GM21825 (cell line): ENCODE measurements around the gene CCNJ.
A peak's percentile ranks its signal among the peaks of the same experiment; 100 is the strongest.

ENCODE experiments used
- ATAC-seq: cut with Tn5 transposase; IDR thresholded peaks from one replicate; pipeline ENCODE4 v1.9.1; 2021; ENCODE audit warnings: mild to moderate bottlenecking, moderate library complexity; ENCODE audit not compliant: unreplicated experiment

The CCNJ gene

DNA sequence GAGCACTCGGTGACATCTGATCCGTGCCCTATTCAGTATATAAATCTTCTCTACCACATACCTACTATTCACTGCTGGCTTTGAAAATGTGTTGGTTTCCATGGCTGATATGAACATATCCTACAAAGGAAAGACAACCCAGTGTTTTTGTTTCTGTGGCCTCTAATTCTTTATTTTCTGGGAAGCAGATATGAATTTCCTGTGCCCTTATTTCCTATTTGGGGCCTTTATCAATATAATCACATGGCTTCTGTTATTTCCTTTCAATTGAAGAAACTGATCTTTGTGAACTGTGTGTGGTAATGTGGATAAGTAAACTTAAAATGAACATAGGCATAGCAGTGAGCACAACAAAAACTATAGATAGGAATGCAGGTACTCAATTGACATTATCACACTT, 10.6 kb downstream of the CCNJ start:
- no peak for ATAC-seq

DNA sequence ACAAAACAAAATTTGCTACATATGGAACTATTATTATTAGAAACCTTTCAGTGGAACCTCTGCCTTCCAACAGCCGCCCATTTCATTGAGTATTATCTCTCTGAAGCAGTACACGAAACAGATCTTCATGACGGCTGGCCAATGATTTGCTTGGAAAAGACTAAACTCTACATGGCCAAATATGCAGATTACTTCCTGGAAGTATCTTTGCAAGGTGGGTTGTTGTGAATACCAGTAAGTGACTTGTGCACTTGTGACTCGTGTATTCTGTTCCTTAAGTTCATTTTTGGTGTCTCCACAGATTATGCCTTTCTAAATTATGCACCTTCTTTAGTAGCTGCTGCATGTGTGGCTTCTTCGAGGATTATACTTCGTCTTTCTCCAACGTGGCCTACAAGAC, 13.4 kb downstream of the CCNJ start:
- no peak for ATAC-seq

GRCh38 chr10:96061232-96061631, 17.8 kb downstream of the CCNJ start:
- ATAC-seq = no peak

- no peak for ATAC-seq
Measured at GRCh38 chr10:96072674-96073073, 29.3 kb downstream of the CCNJ start.

DNA sequence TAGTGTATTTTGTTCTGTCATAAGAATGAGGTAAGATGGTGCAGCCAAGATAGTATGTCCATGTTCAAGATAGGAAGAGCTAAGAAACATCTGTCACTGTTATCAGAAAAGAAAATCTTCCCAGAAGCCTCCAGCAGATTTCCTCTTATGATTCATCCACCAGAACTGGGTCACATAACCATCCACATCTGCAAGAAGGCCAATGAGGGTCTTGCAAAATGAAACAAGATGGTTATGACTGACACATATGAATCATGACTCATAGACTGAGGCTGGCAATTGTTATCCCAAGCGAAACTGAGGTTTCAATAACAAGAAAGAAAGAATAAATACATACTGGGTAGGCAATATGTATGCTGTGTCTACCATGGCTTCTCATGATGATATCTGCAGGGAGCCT, 30.3 kb downstream of the CCNJ start:
- no peak for ATAC-seq

GRCh38 chr10:96074776-96075175, 31.4 kb downstream of the CCNJ start:
- no peak for ATAC-seq

- ATAC-seq = no peak
Measured at GRCh38 chr10:96075977-96076376, 32.6 kb downstream of the CCNJ start.

DNA sequence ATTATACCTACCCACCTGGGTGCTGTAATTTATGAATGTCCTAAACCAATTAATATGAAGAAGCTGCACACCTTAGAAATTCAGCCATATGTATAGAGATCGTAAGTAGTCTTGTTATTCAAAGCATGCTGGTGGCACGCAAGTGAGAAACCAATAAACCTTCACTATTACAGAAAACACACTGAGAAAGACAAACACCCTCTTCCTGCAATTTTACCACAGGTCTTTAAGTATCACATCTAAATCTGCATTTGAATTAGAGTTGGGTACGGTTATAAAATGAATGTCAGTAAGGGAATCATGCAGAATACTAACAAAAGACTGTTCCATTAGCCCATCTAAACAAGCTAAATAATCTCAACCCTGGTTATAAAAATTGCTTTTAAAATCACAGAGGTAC, 33.8 kb downstream of the CCNJ start:
- no peak for ATAC-seq

DNA sequence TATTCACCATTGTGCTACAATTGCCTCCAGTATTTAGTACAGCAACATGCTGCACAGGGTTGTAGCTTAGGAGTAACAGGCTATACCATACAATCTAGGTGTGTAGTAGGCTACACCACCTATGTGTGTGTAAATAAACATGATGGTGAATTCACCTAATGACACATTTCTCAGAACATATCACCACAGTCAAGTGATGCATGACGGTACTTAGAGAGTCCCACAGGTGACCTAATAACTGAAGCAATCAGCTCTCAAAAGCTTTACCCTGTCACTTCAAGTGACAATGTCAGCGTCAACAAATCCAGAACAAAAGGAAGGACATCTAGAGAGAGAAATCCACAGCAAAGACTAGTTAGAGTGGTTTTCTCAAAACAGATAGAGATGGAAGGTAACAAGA, 38.8 kb downstream of the CCNJ start:
- ATAC-seq = no peak

DNA sequence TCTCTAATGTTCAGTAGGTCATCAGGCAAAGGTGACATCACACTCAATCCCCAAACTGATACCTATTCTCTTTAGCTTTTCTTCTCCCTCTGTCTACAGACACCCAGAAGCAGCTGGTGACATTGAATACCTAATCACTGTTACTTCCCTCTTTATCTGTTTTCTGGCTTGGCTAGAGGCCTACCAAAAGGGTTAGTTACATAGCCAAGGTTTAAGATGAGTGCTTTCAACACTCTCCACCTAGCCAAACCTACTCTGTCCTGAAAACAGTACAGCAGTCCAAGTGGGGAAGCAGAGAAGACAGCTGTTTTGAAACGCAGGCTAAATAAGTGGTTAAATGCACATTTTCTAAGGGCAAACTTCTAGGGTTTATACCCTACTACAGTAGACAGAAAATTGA, 39.4 kb downstream of the CCNJ start:
- no peak for ATAC-seq

- no peak for ATAC-seq
Measured at GRCh38 chr10:96089116-96089515, 45.7 kb downstream of the CCNJ start.

- ATAC-seq = peak; percentile 84
Measured at GRCh38 chr10:96089670-96090462, 46.5 kb downstream of the CCNJ start.

DNA sequence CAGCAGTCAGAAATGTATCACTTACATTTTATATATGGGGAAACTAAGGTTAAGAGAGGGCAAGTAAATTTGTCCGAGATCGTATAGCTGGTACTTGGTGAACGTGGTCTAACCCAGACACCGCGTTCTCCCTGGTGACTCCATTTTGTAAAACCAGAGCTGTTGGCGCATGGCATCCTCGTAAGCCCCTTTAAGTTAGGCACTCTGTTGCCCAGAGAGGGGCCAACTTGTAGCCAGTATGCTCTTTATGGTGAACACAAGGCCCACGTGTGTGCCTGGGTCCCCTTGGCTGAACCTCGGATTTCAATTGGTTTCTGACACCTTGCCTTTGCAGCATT, 47.0 kb downstream of the CCNJ start:
- no peak for ATAC-seq

DNA sequence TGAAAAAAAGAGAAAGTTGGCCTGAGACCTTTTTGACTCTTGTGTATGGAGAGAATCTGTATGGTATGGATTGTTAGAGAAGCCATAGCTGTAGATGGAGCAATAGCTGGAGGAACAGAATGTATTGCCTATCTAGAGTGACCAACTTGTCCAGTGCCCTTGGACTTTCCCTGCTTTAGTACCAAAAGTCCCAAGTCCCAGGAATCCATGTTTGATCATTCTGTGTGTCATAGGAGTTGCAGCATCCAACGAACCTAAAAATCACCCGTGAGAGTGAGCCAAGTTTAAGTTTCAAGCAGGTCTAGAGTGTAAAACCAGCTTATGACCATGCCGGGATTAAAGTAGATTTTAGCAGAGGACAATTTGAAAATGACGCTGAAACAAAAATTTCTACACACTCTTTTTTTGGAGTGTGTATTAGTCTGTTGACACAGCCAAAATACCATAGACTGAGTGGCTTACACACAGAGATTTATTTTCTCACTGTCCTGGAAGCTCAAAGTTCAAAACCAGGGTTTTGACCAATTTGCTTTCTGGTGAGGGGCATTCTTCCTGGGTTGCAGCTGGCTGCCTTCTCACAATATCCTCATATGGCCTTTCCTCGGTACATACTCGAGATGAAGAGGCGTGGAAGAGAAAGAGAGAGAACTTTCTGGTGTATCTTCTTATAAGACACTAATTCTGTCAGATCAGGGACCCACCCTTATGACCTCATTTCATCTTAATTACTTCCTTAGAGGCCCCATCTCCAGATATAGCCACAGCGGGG, 49.8 kb downstream of the CCNJ start:
- ATAC-seq = no peak

GRCh38 chr10:96093948-96094347, 50.6 kb downstream of the CCNJ start:
- ATAC-seq = no peak

GRCh38 chr10:96096958-96097357, 53.6 kb downstream of the CCNJ start:
- no peak for ATAC-seq

GRCh38 chr10:96097865-96098264, 54.5 kb downstream of the CCNJ start:
- ATAC-seq = no peak

DNA sequence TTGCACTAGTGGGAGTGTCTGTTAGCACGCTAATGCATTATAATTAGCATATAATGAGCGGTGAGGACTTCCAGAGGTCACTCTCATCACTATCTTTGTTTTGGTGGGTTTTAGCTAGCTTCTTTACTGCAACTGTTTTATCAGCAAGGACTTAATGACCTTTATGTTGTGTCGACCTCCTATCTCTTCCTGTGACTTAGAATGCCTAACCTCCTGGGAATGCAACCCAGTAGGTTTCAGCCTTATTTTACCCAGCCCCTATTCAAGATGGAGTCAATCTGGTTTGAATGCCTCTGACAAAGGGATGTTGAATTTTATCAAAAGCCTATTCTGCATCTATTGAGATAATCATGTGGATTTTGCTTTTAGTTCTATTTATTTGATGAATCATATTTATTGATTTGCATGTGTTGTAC, 64.2 kb downstream of the CCNJ start:
- no peak for ATAC-seq
